CD4-positive, CD25-positive, alpha-beta regulatory T cell (primary cell): ENCODE results near the gene CBFA2T3. TPM values are rescaled to one million over a fixed set of nuclear protein-coding genes. Genes with fewer than 3 reads are reported as not detected.
A peak's percentile ranks its signal among the peaks of the same experiment; 100 is the strongest.

Experiments used
- ATAC-seq, 2 donors: fragments of 150-1000 bp; cut with Tn5 transposase; one replicate each; pipeline ENCODE4 v1.10.0; 2021; ENCODE audit warnings: low read depth in 2 of 2, moderate number of reproducible peaks in 2 of 2, moderate library complexity in 1 of 2
- DNase-seq, 3 donors: peaks; one replicate each; pipeline versions ENCODE4 v3.0.0 to v3.0.0-alpha.2; 2012 to 2022; ENCODE audit warnings: mixed read lengths in 1 of 3
- H3K27ac ChIP-seq: one replicate; pipeline ENCODE4 v1.7.0; 2013; ENCODE audit warnings: mild to moderate bottlenecking, low read length; ENCODE audit not compliant: insufficient read depth, poor library complexity, severe bottlenecking
- H3K27me3 ChIP-seq: one replicate; pipeline ENCODE4 v1.7.0; 2013; ENCODE audit warnings: low read length; ENCODE audit not compliant: control insufficient read depth, insufficient read depth
- H3K36me3 ChIP-seq: one replicate; pipeline ENCODE4 v1.7.0; 2013; ENCODE audit warnings: mild to moderate bottlenecking, low read length, moderate library complexity; ENCODE audit not compliant: control insufficient read depth, insufficient read depth
- H3K4me1 ChIP-seq: 2 replicates; pipeline ENCODE4 v1.7.0; 2013; ENCODE audit warnings: mild to moderate bottlenecking, low read length; ENCODE audit not compliant: insufficient read depth, control insufficient read depth, poor library complexity, severe bottlenecking
- H3K4me3 ChIP-seq: one replicate; pipeline ENCODE4 v1.7.0; 2013; ENCODE audit warnings: low read depth, mild to moderate bottlenecking, low read length, moderate library complexity
- H3K9me3 ChIP-seq, 2 experiments: 1 replicate in 1 of 2; 2 replicates in 1 of 2; pipeline ENCODE4 v1.7.0; 2013; ENCODE audit warnings: low read length in 2 of 2, mild to moderate bottlenecking in 1 of 2, moderate library complexity in 1 of 2; ENCODE audit not compliant: control insufficient read depth in 2 of 2
- H3K27ac Mint-ChIP-seq, 3 donors: one replicate each; pipeline ENCODE4 v1.8.0; 2020 to 2022; ENCODE audit warnings: mild to moderate bottlenecking in 3 of 3, mixed read lengths in 3 of 3, moderate library complexity in 2 of 3
- H3K27me3 Mint-ChIP-seq: one replicate; pipeline ENCODE4 v1.8.0; 2022; ENCODE audit warnings: mild to moderate bottlenecking, mixed read lengths
- H3K36me3 Mint-ChIP-seq: one replicate; pipeline ENCODE4 v1.8.0; 2020; ENCODE audit warnings: mixed read lengths
- H3K4me1 Mint-ChIP-seq, 4 donors: one replicate each; pipeline ENCODE4 v1.8.0; 2020 to 2022; ENCODE audit warnings: mixed read lengths in 4 of 4, mild to moderate bottlenecking in 1 of 4
- H3K4me3 Mint-ChIP-seq, 4 donors: one replicate each; pipeline ENCODE4 v1.8.0; 2020 to 2022; ENCODE audit warnings: mild to moderate bottlenecking in 4 of 4, mixed read lengths in 4 of 4, moderate library complexity in 3 of 4
- H3K9me3 Mint-ChIP-seq, 7 donors: one replicate each; pipeline ENCODE4 v1.8.0; 2020 to 2022; ENCODE audit warnings: mixed read lengths in 7 of 7, mild to moderate bottlenecking in 3 of 7, moderate library complexity in 2 of 7
- polyA plus RNA-seq, 4 donors: library from polyadenylated mRNA; unstranded; fragments of 300-500 nt; fragmentation: Illumina TruSeq; gene quantifications; one replicate each; pipeline ENCODE4 v1.2.3, GENCODE V29; 2021
- total RNA-seq: library from RNA; stranded (reverse); gene quantifications from one replicate; pipeline ENCODE4 v1.2.3, GENCODE V29; 2022

CBFA2T3 gene
- total and polyA plus RNA-seq, 5 donors from 2014 or later: 0.25 to 1.3 TPM; not detected in 3

DNA sequence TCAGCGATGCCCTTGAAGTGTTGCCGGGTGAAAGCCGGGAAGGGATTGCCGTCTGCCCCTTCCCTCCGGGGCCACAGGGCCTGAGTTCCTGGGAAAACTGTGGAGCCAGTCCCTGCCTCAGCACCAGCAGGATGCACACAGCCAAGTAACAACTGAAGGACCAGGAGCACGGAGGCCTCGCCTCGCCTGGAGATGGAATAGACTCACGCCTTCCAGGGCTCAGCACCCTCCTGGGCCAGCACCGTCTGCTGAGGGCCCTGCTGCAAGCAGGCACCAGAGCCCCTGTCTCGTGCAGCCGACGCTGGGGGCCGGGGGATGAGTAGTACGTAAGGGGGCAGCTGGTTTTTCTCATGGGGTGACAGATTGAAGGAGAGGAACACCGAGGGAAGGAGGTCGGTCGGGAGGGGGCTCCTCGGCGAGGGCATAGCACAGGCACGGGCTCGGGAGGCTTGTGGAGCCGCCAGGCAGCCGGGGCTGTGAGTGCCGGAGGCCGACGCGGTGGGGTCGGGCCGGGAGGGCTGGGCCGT is 6.4 kb downstream of the CBFA2T3 start:
- Mint-ChIP-seq H3K4me3 (no peak overlapping the region), H3K9me3 (no peaks in the 10 kb centered on the region), H3K4me1 (peaks cover 0 to 11% (median 1%) of the 10 kb centered on the region in 4 donors), H3K36me3 (no peaks in the 10 kb centered on the region), H3K27ac (no peak overlapping the region), H3K27me3 (peaks cover 32% of the 10 kb centered on the region)
- DNase-seq: no peak
- Histone ChIP-seq H3K4me3 (no peak overlapping the region), H3K9me3 (no peaks in the 10 kb centered on the region), H3K27me3 (no peaks in the 10 kb centered on the region), H3K4me1 (peaks cover 10% of the 10 kb centered on the region), H3K36me3 (no peaks in the 10 kb centered on the region), H3K27ac (no peak overlapping the region)
- ATAC-seq: no peak

DNA sequence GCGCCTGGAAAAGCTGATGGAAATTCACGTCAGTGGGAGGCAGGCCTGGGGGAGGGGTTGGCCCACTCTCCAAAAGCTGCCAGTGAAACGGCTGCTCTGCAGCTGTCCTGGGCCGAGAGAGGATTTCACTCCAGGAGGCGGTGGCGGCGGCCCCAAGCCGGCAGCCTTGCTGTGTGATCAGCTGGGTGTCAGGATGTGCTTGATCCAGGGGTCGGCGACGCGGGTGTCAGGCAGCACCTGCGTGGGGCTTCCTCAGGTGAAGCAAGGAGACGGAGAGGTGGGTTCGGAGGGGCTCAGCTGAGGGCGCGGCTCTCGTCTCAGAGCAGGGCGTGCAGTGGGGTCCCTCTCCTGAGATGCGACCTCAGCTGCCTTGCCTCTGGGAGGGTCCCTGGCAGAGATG is 7.0 kb downstream of the CBFA2T3 start:
- no peaks in the 10 kb centered on the region for H3K9me3 Mint-ChIP-seq
- Histone ChIP-seq H3K36me3 (no peaks in the 10 kb centered on the region), H3K4me3 (no peak overlapping the region), H3K27ac (no peak overlapping the region), H3K4me1 (peaks cover 10% of the 10 kb centered on the region), H3K27me3 (no peaks in the 10 kb centered on the region), H3K9me3 (no peaks in the 10 kb centered on the region)
- peaks cover 0 to 11% (median 1%) of the 10 kb centered on the region in 4 donors for H3K4me1 Mint-ChIP-seq
- no peak overlapping the region for H3K27ac Mint-ChIP-seq
- no peak overlapping the region for H3K4me3 Mint-ChIP-seq
- no peaks in the 10 kb centered on the region for H3K36me3 Mint-ChIP-seq
- DNase-seq (no peak), ATAC-seq (no peak)
- H3K27me3 Mint-ChIP-seq: peaks cover 27% of the 10 kb centered on the region

DNA sequence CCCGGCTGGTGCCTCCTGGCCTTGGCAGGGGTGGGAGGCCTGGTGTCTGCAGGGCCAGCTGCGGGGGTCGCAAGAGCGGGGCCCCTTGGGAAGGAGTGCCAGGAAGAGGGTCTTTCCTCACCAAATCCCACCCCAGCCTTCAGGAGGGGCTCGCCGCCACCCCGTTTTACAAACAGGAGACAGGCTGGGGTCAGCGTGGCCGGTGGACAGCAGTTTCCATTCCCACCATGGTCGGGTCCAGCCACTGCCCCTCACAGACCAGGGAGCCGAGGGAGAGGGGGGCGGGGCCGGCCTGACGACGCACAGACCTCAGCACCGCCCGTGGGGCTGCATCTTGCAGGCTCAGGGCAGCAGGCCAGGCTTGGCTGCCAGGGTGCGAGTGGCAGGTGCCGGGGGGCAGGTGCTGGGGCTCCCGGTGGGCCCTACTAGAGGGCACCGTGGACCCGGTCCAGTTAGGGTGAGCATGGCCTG is 7.6 kb downstream of the CBFA2T3 start:
- H3K4me1 Mint-ChIP-seq: peaks cover 0 to 11% (median 1%) of the 10 kb centered on the region in 4 donors
- ATAC-seq: no peak
- H3K27ac ChIP-seq: no peak overlapping the region

DNA sequence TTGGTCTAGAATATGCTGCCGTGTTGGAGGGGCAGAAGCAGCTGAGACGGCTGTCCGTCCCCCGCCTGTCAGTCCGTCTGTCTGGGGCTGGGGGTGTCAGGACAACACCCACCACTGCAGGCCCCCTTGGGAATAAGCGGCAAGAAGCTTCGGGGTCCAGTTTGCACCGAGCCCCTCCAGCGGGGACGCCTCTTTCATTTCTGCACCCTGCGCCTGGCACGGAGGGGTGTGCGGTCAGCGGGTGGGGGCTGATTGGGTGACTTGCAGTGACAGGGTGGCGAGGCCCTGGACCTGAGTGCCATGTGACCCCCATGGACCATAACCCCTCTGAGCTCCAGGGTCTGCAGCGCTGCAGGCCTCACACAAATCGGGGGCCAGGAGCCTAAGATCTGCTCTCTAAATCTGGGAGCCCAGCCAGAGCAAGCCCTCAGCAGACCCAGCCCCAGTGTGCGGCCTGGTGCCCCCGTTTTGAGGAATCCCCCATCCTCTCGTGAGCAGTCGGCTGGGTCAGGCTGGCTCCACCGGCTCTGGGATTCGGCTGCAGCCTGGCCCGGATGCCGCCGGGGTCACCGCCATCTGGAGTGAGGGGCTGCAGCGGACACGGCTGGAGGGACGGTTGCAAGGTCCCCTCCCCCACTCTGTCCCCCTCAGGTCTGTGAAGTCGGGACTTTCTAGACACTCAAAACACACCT is 8.3 kb downstream of the CBFA2T3 start:
- Histone ChIP-seq H3K4me3 (no peak overlapping the region), H3K36me3 (no peaks in the 10 kb centered on the region), H3K9me3 (no peaks in the 10 kb centered on the region), H3K27me3 (no peaks in the 10 kb centered on the region), H3K4me1 (peaks cover 10% of the 10 kb centered on the region), H3K27ac (no peak overlapping the region)
- peaks cover 19% of the 10 kb centered on the region for H3K27me3 Mint-ChIP-seq
- H3K4me3 Mint-ChIP-seq: peak overlapping the region in 2 of 4 donors; percentile 28 to 39
- H3K4me1 Mint-ChIP-seq: peaks cover 0 to 11% (median 1%) of the 10 kb centered on the region in 4 donors
- H3K9me3 Mint-ChIP-seq: peaks cover 0 to 1% (median 0%) of the 10 kb centered on the region in 7 donors
- no peak for ATAC-seq
- no peaks in the 10 kb centered on the region for H3K36me3 Mint-ChIP-seq
- H3K27ac Mint-ChIP-seq: no peak overlapping the region
- DNase-seq: no peak

More for the DNA sequence above, 7.6 kb downstream of the CBFA2T3 start:
- Histone ChIP-seq H3K27me3 (no peaks in the 10 kb centered on the region), H3K4me3 (no peak overlapping the region), H3K9me3 (no peaks in the 10 kb centered on the region), H3K4me1 (peaks cover 10% of the 10 kb centered on the region), H3K36me3 (no peaks in the 10 kb centered on the region)
- H3K36me3 Mint-ChIP-seq: no peaks in the 10 kb centered on the region
- H3K27ac Mint-ChIP-seq: no peak overlapping the region
- H3K9me3 Mint-ChIP-seq: peaks cover 0 to 1% (median 0%) of the 10 kb centered on the region in 7 donors
- no peak overlapping the region for H3K4me3 Mint-ChIP-seq
- no peak for DNase-seq
- peaks cover 21% of the 10 kb centered on the region for H3K27me3 Mint-ChIP-seq

DNA sequence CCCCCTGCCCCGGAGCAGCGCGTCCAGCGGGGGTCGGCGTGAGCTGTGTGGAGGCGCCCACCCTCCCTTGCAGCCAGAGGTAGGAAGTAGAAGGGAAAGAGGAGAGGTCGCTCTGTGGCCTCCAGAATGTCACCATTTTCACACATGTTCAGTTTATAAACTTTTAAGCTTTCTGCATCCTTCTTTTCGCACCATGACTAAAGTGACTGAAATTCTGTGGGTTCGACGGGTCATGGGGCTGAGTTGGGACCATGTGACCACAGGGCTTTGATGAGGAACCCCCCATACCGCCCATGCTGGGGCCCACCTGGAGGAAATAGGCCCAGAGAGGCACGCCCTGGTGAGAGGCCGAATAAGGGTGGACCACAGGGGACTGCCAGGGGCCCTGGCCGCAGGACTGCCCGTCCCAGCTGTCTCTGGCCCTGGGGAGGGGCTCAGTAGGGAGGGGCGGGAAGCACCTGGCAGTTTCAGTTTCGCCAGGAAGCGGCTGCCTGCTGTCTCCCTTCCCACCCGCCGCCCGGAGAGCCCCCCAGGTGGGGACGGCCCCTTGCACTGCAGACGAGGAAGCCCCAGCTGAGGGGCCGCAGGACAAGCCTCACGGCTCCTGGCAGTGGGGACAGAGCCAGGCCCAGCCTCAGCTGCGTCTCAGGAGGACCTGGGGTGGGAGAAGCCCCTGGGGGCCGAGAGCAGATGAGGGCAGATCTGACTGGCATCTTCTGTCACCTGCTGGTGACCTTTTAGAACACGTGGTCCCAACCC is 9.0 kb downstream of the CBFA2T3 start:
- no peak overlapping the region for H3K27ac Mint-ChIP-seq
- H3K27me3 Mint-ChIP-seq: peaks cover 13% of the 10 kb centered on the region
- H3K9me3 ChIP-seq: no peaks in the 10 kb centered on the region

DNA sequence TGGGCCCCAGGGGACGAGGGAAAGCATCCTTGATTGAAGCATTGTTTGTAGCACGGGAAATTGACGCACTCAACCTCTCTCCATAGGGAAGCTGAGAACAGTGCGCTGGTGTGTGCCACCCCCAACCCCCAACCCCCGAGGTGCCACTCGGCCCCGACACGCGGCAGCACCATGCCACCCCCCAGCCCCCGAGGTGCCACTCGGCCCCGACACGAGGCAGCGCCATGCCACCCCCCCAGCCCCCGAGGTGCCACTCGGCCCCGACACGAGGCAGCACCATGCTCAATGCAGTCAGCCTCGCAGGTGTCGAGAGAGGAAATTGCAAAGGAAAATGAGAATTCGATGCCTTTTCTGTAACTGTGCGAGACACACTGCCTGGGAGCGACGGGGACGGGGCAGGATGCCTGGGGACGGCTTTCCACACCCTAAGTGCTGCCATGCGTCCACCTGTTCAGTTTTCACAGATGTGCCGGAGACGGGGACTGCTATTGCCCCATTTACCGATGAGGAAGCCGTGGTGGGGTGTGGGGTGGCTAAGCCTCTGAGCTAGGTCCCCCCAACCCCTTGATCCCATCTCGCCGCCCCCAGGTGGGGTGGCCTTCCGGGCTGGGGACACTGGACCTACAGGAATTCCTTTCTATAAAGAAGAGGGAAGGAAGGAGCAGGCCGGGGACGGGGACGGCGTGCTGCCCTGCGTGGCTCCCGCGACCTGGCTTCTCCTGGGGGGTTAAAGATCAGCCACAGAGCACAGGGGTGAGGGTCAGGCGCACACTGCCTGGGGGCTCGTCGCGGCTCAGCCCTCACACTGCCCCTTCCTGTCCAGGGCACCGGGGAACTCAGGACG is 9.8 kb downstream of the CBFA2T3 start:
- H3K36me3 Mint-ChIP-seq: no peaks in the 10 kb centered on the region
- no peak overlapping the region for H3K27ac Mint-ChIP-seq
- H3K27me3 Mint-ChIP-seq: peaks cover 13% of the 10 kb centered on the region
- peaks cover 0 to 11% (median 1%) of the 10 kb centered on the region in 4 donors for H3K4me1 Mint-ChIP-seq
- H3K4me3 ChIP-seq: no peak overlapping the region
- no peaks in the 10 kb centered on the region for H3K27me3 ChIP-seq
- H3K9me3 Mint-ChIP-seq: peaks cover 0 to 1% (median 0%) of the 10 kb centered on the region in 7 donors
- ATAC-seq (no peak), DNase-seq (no peak)
- H3K4me1 ChIP-seq: peaks cover 10% of the 10 kb centered on the region
- H3K27ac ChIP-seq: no peak overlapping the region
- H3K9me3 ChIP-seq: no peaks in the 10 kb centered on the region
- H3K36me3 ChIP-seq: no peaks in the 10 kb centered on the region
- H3K4me3 Mint-ChIP-seq: peak overlapping the region in 2 of 4 donors; percentile 15 to 16

More for the DNA sequence above, 9.0 kb downstream of the CBFA2T3 start:
- ATAC-seq: peak; percentile 38 to 41
- Mint-ChIP-seq H3K4me1 (peaks cover 0 to 11% (median 1%) of the 10 kb centered on the region in 4 donors), H3K36me3 (no peaks in the 10 kb centered on the region), H3K9me3 (peaks cover 0 to 1% (median 0%) of the 10 kb centered on the region in 7 donors), H3K4me3 (peak overlapping the region; percentile 15 to 56 (median 26))
- Histone ChIP-seq H3K36me3 (no peaks in the 10 kb centered on the region), H3K4me3 (peak overlapping the region; percentile 31), H3K4me1 (peaks cover 10% of the 10 kb centered on the region), H3K27ac (no peak overlapping the region), H3K27me3 (no peaks in the 10 kb centered on the region)
- DNase-seq: peak in 1 of 3 donors; percentile 15

DNA sequence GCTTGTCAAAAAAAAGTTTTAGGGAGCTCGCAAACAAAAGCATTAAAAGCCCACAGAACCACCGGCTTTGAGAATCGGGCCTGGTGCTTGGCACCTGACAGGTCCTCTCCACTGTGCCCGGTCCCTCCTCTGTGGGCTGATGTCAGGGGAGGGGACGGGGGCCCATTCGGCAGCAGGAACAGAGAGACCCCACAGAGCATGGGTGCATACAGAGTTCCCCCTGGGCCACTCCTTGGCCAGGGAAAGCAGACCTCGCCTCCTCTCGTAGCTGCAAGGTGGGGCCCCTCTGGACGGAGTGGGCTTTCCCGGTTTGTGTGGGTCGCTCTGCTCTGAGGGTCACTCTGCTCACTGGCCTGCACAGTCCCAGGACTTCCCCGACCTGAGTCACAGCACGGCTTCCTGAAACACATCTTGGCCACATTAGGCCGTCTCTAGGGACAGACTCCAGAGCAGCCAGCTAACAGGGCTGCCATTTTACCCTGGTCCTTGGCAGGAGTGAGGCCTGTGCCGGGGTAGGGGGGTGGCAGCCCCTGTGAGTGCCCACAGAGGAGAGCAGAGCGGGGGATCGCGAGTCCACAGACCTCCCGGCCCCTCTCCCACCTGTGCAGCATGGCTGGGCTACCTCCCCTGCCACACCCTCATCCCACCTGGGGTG is 11.1 kb downstream of the CBFA2T3 start:
- H3K4me3 Mint-ChIP-seq: no peak overlapping the region
- peaks cover 0 to 11% (median 4%) of the 10 kb centered on the region in 4 donors for H3K4me1 Mint-ChIP-seq
- no peak overlapping the region for H3K27ac Mint-ChIP-seq
- Histone ChIP-seq H3K9me3 (no peaks in the 10 kb centered on the region), H3K4me3 (no peak overlapping the region), H3K36me3 (no peaks in the 10 kb centered on the region), H3K4me1 (peaks cover 10% of the 10 kb centered on the region), H3K27me3 (no peaks in the 10 kb centered on the region), H3K27ac (no peak overlapping the region)
- ATAC-seq (peak in 1 of 2 donors; percentile 10), DNase-seq (no peak)
- H3K27me3 Mint-ChIP-seq: peaks cover 9% of the 10 kb centered on the region
- peaks cover 0 to 1% (median 0%) of the 10 kb centered on the region in 7 donors for H3K9me3 Mint-ChIP-seq
- H3K36me3 Mint-ChIP-seq: no peaks in the 10 kb centered on the region
